WTC11 (cell line): Measurements from ENCODE around the gene AP1G2.

Source experiments
- ATF2 ChIP-seq: sonication (generic); formaldehyde crosslinking; IDR thresholded peaks from 2 replicates; pipeline ENCODE4 v1.8.1; 2022; ENCODE audit warnings: low read depth, missing genetic modification reagents, borderline replicate concordance
- ATF6 ChIP-seq: sonication (generic); formaldehyde crosslinking; IDR thresholded peaks from 2 replicates; pipeline ENCODE4 v1.8.1; 2023; ENCODE audit warnings: mild to moderate bottlenecking, missing genetic modification reagents
- CTCF ChIP-seq: fragments of 200-600 bp; IDR thresholded peaks from 2 replicates; pipeline ENCODE4 v1.8.0; 2022; ENCODE audit warnings: antibody characterized with exemption

DNA sequence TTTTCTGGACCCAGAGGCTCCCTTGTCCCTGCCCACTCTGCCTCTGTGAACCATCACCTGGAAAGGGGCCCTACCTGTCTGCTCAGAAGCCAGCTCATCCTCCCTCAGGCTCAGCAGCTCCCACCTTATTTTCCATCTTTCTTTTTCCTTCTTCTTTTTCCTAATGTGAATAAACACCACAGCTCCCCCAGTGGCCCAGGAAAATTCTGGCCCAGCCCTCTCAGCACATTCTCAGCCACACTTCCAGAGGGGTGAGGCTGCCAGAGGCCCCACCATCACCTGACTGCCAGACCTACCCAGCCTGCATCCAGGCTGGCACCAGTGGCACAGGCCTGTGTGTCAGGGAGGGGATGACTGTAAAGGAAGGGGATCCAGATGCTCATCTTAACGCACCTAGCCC lies 39.0 kb downstream of the AP1G2 start:
- no peak for TF ChIP-seq ATF6 (CRISPR knock-in tag)
- TF ChIP-seq CTCF: no peak
- no peak for TF ChIP-seq ATF2 (CRISPR knock-in tag)
